ELF-1 (cell line): ENCODE results near the gene RC3H1.

Source experiments
- DNase-seq: peaks from one replicate; pipeline ENCODE4 v3.0.0-alpha.2; 2016; ENCODE audit warnings: low read depth, low spot score

Gene RC3H1

GRCh38 chr1:173887627-173888026, 134.5 kb downstream of the RC3H1 start:
- no peak for DNase-seq

GRCh38 chr1:173886746-173887611, 135.2 kb downstream of the RC3H1 start:
- no peak for DNase-seq

- no peak for DNase-seq
Measured at GRCh38 chr1:173884701-173885100, 137.5 kb downstream of the RC3H1 start.
